ENCODE measurements around the gene BTBD9. TPM values are rescaled to one million over a fixed set of nuclear protein-coding genes. Genes with fewer than 3 reads are reported as not detected.
"Not testable (repeated sequence)": the region's sequence is repeated elsewhere in the genome, so short reads cannot be mapped to it uniquely, and the experiment has no call there.

Gene BTBD9
- total RNA-seq, 1 donor from 2014 or later, result 18.1 TPM

DNA sequence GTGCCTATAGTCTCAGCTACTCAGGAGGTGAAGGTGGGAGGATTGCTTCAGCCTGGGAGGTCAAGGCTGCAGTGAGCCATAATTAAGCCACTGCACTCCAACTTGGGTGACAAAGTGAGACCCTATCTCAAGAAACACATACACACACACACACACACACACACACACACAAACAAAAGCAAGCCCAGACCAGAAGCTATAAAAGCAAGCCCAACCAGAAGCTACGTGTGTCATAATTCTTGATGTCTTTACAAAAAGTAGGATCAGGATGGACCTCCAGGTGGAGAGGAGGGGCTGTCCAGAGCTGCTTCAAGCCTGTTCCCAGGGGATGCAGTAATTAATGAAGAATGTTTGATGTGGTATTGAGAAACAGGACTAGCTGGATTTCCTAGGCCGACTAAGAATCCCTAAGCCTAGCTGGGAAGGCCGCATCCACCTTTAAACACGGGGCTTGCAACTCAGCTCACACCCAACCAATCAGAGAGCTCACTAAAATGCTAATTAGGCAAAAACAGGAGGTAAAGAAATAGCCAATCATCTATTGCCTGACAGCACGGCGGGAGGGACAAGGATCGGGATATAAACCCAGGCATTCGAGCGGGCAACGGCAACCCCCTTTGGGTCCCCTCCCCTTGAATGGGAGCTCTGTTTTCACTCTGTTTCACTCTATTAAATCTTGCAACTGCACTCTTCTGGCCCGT, 213.8 kb downstream of the BTBD9 start:
- DNase-seq; intact Hi-C loops (cut with micrococcal nuclease); ATAC-seq: not testable (repeated sequence)

DNA sequence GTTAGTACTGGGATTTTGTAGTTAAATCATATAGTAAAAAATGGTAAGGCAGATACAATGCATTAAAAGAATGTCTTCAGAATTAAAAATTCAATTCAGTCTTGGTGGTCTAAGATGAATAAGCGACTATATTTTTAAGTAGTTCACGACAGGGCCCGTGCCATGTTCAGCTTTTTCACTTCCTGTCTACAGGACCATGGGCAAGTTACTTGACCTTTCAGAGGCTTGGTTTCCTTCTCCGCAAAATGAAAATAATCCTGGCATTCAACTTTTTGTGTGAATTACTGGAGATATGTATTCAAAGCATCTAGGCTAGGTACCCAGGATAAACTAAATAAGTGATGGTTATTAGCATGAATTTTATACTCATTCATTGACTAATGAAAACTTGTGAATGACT, 216.0 kb downstream of the BTBD9 start:
- ATAC-seq, result no peak
- intact Hi-C loops (cut with micrococcal nuclease), result no loop called here
- DNase-seq, result no peak

- ATAC-seq (no peak), DNase-seq (no peak)
- intact Hi-C loops (cut with micrococcal nuclease), result no loop called here
Measured at GRCh38 chr6:38420207-38420606, 219.5 kb downstream of the BTBD9 start.

- no peak for DNase-seq
- intact Hi-C loops (cut with micrococcal nuclease), result no loop called here
- ATAC-seq, result no peak
Measured at GRCh38 chr6:38417521-38417920, 222.2 kb downstream of the BTBD9 start.

DNA sequence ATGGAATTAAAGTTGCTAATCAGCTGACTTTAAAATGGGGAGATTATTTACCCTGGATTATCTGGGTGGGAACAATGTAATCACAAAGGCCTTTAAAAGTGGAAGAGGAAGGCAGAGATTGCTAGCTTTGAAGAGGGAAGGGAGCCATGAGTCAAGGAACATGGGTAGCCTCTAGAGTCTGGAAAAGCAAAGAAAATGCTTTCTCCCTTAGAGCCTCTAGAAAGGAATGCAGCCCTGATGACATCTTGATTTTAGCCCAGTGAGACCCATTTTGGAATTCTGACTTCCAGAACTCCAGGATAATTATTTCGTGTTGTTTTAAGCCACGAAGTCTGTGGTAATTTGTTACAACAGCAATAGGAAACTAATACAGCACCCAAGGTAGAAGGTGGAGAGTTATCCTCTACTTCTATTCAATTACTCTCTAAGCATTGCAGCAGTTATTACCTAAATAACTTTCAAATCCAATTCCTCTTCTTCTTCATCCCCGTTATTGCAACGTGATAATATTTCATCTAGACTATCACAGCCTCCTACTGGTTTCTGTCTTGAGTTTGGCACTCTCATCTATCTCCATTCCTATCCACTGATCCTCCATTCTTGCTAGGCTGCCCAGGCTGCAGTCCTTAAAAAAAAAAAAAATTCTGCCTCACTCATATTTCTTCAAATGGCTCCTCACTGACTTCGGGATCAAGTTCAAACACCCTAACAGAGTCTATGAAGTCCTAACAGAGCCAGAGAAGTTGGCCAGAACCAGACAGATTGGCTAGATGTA, 224.3 kb downstream of the BTBD9 start:
- no peak for ATAC-seq
- intact Hi-C loops (cut with micrococcal nuclease), result no loop called here
- no peak for DNase-seq

DNA sequence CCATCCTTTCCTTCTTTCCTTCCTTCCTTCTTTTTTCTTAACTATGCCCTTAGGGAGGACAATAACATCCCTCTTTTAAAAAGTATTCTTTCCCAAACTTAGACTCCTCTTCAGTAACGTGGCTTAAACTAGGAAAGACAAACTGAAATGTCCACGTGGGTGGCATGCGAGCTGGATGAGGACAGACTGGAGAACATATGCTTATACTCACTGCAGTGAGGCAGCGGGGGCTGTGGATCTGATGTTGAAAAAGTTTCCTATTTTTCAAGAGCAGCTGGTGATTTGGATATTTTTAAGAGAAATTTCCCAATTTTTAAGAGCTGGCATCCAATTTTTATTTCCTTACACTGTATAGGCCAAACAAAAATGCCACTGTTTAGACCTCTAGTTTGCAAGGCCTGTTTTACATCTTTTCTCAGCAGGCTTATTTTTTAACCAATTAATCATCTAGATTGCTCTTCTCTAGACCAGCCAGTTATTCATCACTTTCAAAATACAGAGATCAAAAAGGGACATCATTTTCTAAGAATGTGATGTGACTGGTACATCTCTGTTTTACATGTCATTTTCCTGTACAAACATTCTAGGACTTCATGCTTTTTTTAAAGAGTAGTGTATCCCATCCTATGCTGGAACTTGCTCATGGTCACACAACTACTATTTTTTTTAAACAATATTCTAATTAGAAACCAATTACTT, 226.5 kb downstream of the BTBD9 start:
- ATAC-seq (peak; percentile 67), DNase-seq (peak; percentile 35)
- intact Hi-C loops (cut with micrococcal nuclease), result no loop called here

DNA sequence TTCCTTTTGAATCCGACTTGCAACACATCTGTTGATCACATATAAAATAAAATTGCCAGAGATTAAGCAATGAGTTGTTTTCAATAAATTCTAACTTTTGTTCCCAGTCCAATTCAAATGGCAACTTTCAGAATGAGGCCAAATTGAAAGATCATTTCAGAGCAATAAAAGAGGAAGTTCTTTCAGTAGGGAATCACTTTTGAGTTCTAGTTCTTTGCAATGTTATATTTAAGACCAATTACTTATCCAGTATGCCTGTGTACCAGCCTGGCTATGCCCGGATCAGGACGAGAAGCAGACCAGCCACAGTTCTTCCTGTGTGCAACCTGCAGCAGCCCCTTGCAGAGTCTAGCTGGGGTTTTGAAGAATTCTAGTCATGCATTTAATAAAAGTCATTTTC, 232.5 kb downstream of the BTBD9 start:
- no peak for DNase-seq
- intact Hi-C loops (cut with micrococcal nuclease), result no loop called here
- ATAC-seq, result no peak

- ATAC-seq (no peak), DNase-seq (no peak)
- intact Hi-C loops (cut with micrococcal nuclease), result no loop called here
Measured at GRCh38 chr6:38406096-38406495, 233.6 kb downstream of the BTBD9 start.

DNA sequence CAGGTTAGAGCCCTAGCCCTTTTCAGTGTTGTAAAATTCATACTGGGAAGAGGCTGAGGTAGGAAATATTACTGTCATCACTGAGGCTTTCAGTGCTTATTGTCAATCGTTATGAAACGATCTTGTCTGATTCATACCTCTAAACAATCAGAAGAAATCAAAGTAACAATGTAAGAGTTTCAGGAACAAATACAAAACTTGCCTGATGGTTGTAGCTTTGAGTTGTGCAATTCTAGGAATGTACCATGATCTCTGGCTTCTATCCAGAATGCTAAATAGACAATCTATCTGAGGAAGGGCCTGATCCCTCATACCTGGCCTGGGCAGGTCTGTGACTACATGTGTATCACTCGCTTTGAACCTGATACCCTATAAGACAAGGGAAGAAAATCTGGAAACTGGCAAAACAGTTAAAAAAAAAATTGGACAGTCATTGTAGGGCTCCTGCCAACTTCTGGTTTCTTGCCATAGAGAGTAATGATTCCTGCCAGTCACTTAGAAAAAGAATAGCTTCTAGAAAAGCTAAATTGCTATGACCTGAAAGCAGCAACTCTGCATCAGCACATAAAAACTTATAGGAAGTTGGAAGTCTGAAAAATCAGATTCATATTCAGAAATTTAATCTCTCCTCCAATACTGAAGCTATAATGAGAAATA, 234.7 kb downstream of the BTBD9 start:
- peak; percentile 27 for ATAC-seq
- no peak for DNase-seq
- intact Hi-C loops (cut with micrococcal nuclease), result no loop called here

GRCh38 chr6:38404355-38404754, 235.4 kb downstream of the BTBD9 start:
- no peak for DNase-seq
- intact Hi-C loops (cut with micrococcal nuclease), result no loop called here
- ATAC-seq, result no peak

GRCh38 chr6:38403548-38403947, 236.2 kb downstream of the BTBD9 start:
- no peak for ATAC-seq

DNA sequence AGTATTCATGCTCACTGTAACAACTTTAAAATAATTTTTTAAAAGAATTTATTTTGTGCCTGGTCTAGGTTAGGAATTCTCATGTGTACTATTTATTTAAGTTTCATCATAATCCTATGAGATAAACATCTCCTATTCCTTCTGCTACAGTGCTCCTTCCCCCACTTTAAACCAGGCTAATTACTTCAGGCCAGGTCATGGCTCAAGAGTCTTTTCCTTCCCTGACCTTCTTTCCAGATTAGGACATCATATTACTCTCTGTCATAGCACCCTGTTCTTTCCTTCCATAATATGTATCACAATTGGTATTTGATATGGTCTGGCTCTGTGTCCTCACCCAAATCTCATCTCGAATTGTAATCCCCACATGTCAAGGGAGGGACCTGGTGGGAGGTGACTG, 239.0 kb downstream of the BTBD9 start:
- intact Hi-C loops (cut with micrococcal nuclease), result no loop called here
- no peak for DNase-seq
- ATAC-seq, result no peak

More at GRCh38 chr6:38403548-38403947, 236.2 kb downstream of the BTBD9 start:
- DNase-seq, result no peak
- intact Hi-C loops (cut with micrococcal nuclease), result no loop called here

- ATAC-seq, result no peak
- intact Hi-C loops (cut with micrococcal nuclease), result no loop called here
- no peak for DNase-seq
Measured at GRCh38 chr6:38400101-38400500, 239.6 kb downstream of the BTBD9 start.

GRCh38 chr6:38396209-38396608, 243.5 kb downstream of the BTBD9 start:
- no peak for ATAC-seq
- DNase-seq, result no peak
- intact Hi-C loops (cut with micrococcal nuclease), result no loop called here

GRCh38 chr6:38393986-38394385, 245.7 kb downstream of the BTBD9 start:
- intact Hi-C loops (cut with micrococcal nuclease), result no loop called here
- ATAC-seq, result no peak

DNA sequence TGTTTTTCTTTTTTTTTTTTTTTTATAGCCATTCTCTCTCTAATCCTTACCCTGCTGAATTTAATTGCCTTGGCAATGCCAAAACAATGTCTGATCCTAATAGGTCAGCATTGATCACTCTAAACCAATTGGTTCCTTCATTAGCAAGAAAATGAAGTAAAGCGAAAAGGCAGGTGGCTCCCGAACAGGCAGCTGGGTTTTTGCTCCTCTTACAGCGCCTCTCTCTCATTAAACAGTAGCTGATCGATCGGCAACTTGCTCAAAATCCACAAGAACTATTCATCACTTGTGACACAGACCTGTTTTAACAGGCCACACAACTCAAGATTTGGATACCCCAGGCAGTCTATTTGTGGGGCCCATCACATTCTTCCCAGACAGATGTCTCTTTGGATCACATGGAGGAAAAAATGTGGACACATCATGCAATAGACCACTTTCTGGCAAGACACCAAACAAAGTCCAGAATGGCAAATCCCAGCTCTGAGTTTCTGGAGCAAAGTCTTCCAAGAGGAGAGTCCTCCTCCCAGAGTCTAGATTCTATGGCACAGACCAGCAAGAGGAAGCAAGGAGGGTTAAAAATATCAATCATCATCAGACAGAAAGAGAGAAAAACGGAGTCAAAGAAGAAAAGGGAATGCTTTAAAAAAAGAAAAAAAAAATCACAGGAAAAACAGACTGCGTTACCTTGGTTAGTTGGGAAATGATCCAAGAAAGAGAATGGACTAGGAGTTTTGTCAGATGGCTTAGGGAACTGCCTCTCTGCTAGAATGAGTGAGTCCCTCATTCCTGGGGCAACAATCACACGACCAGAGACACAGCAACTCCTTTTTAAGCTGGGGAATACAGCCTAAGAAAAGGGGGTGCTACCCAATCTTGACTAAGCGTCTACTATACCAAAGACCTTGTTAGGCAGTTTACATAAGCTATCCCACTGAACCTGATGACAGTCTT, 247.8 kb downstream of the BTBD9 start:
- ATAC-seq (no peak), DNase-seq (no peak)
- intact Hi-C loops (cut with micrococcal nuclease), result no loop called here

More at GRCh38 chr6:38393986-38394385, 245.7 kb downstream of the BTBD9 start:
- DNase-seq, result no peak

DNA sequence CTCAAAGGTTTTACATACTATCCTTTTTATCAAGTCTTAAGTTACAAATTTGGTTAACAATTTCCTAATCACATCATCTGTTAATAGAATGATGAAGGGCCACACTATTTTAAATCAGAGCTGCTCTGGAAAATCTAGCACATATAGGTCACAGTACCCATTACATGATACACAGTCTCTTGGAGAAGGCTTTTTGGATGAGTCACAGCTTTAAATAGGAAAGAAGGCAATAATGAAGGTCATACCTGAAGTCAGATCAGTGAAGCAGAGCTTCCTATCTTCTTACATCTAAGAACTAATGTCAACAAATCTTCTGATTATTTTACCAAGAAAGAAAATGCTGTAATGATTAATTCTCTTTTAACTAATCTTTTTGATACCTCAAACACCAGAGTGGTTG, 248.5 kb downstream of the BTBD9 start:
- intact Hi-C loops (cut with micrococcal nuclease), result no loop called here
- ATAC-seq (peak; percentile 58), DNase-seq (no peak)

GRCh38 chr6:38389875-38390274, 249.9 kb downstream of the BTBD9 start:
- intact Hi-C loops (cut with micrococcal nuclease), result no loop called here
- DNase-seq (no peak), ATAC-seq (no peak)

DNA sequence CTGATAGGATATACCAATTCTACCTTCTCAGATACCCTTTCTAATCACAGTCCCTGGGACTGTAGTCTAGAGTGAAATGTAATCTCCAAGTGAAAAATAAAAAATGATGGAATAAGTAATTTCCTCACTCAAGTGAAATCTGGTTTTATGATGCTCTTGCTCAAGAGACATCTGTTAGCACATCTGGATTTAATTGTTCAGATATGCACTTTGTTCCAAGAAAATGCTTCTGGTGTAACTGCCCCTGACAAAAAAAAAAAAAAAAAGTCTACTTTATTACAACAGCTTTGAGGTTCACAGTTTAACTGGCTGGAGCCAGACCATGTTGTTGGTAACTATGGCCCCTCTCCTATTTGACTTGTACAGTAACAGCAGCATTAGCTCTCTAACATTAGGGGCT, 251.8 kb downstream of the BTBD9 start:
- intact Hi-C loops (cut with micrococcal nuclease), result no loop called here
- DNase-seq (no peak), ATAC-seq (peak; percentile 85)
